ENCODE results near the gene SEMA3C.
A peak's percentile ranks its signal among the peaks of the same experiment; 100 is the strongest.

The SEMA3C gene

GRCh38 chr7:80900583-80901576 is 18.0 kb downstream of the SEMA3C start:
- Histone ChIP-seq H3K27ac (ENCODE audit: extremely low read depth, low read depth, low read length) (no peak overlapping the region), H3K4me3 (ENCODE audit: low read depth, low read length) (no peak overlapping the region), H3K36me3 (ENCODE audit: control insufficient read depth in 2 of 2, insufficient read depth in 1 of 2, low read length in 2 of 2) (0 out of 3 replicates have a peak, but pooled peaks cover 0 to 4% of the 10 kb centered on the region in 2 experiments), H3K9me3 (ENCODE audit: control insufficient read depth, insufficient read depth, low read depth, low read length) (no peaks in the 10 kb centered on the region), H3K4me1 (ENCODE audit: control insufficient read depth, insufficient read depth, low read length) (peaks cover 8% of the 10 kb centered on the region)
- POLR2A ChIA-PET, result no interaction called here
- CTCF ChIA-PET, result no interaction called here
- TF ChIP-seq ZNF792 (tag by site-specific recombination; IDR thresholded peaks at IDR 0.05), result no peak
- TF ChIP-seq HOXC10 (CRISPR knock-in tag; IDR thresholded peaks at IDR 0.05), result no peak
- TF ChIP-seq ZNF600 (tag by site-specific recombination; IDR thresholded peaks at IDR 0.05), result peak; percentile 66; the same call in 1 of the 2 replicates

- CTCF ChIA-PET, result interaction anchor here (2.1 kb wide), 1 partner anchor 20 kb away, joined by 5 read pairs; no protein-coding TSS in a partner anchor
- TF ChIP-seq ATF2 (tag by site-specific recombination; IDR thresholded peaks at IDR 0.05; ENCODE audit: low read depth) (no peak), ZNF202 (tag by site-specific recombination; IDR thresholded peaks at IDR 0.05; ENCODE audit: borderline replicate concordance) (0 out of 2 replicates have a peak, but pooled peaks have one; percentile 31), PRDM1 (tag by site-specific recombination; IDR thresholded peaks at IDR 0.05) (no peak), ZNF558 (tag by site-specific recombination; IDR thresholded peaks at IDR 0.05) (no peak)
- Histone ChIP-seq H3K27ac (ENCODE audit: extremely low read depth, low read depth, low read length) (no peak overlapping the region), H3K4me3 (ENCODE audit: low read depth, low read length) (no peak overlapping the region), H3K9me3 (ENCODE audit: control insufficient read depth, insufficient read depth, low read depth, low read length) (no peaks in the 10 kb centered on the region), H3K4me1 (ENCODE audit: control insufficient read depth, insufficient read depth, low read length) (peaks cover 24% of the 10 kb centered on the region; the same call in 1 of the 2 replicates), H3K36me3 (ENCODE audit: control insufficient read depth in 2 of 2, insufficient read depth in 1 of 2, low read length in 2 of 2) (0 out of 3 replicates have a peak, but pooled peaks cover 0 to 4% of the 10 kb centered on the region in 2 experiments)
- POLR2A ChIA-PET, result interaction anchor here (1.7 kb wide), 1 partner anchor 22 kb away, joined by 4 read pairs; the partner anchor contains the start of gene SEMA3C
Measured at GRCh38 chr7:80896906-80897598, 21.8 kb downstream of the SEMA3C start.

- peaks cover 36% of the 10 kb centered on the region for H3K4me1 ChIP-seq (ENCODE audit: control insufficient read depth, insufficient read depth, low read length)
- H3K4me3 ChIP-seq (ENCODE audit: low read depth, low read length), result no peak overlapping the region
- 0 out of 2 replicates have a peak, but pooled peaks have one; percentile 6 for TF ChIP-seq ZBTB44 (tag by site-specific recombination; IDR thresholded peaks at IDR 0.05)
- peak; percentile 42; the same call in 1 of the 2 replicates for TF ChIP-seq ZSCAN16 (tag by site-specific recombination; IDR thresholded peaks at IDR 0.05)
- TF ChIP-seq ZNF843 (tag by site-specific recombination; IDR thresholded peaks at IDR 0.05), result peak; percentile 53; the same call in 1 of the 2 replicates
- no peak for TF ChIP-seq ZNF513 (tag by site-specific recombination; IDR thresholded peaks at IDR 0.05)
- peak; percentile 40; the same call in 1 of the 2 replicates for TF ChIP-seq OSR2 (tag by site-specific recombination; IDR thresholded peaks at IDR 0.05)
- no peak for TF ChIP-seq ZBTB6 (tag by site-specific recombination; IDR thresholded peaks at IDR 0.05)
- peak; percentile 51; the same call in 1 of the 2 replicates for TF ChIP-seq PRDM6 (tag by site-specific recombination; IDR thresholded peaks at IDR 0.05)
- TF ChIP-seq ZNF580 (tag by site-specific recombination; IDR thresholded peaks at IDR 0.05), result 0 out of 2 replicates have a peak, but pooled peaks have one; percentile 52
- peak; percentile 63 for TF ChIP-seq FEZF1 (tag by site-specific recombination; IDR thresholded peaks at IDR 0.05)
- ChIA-PET POLR2A (interaction anchor here (1.7 kb wide), 1 partner anchor 24 kb away, joined by 4 read pairs; the partner anchor contains the start of gene SEMA3C), CTCF (interaction anchor here (0.6 kb wide), 1 partner anchor 287 kb away, joined by 3 read pairs; no protein-coding TSS in a partner anchor)
- H3K9me3 ChIP-seq (ENCODE audit: control insufficient read depth, insufficient read depth, low read depth, low read length), result no peaks in the 10 kb centered on the region; the same call in 1 of the 2 replicates
- no peak overlapping the region for H3K27ac ChIP-seq (ENCODE audit: extremely low read depth, low read depth, low read length)
- 0 out of 3 replicates have a peak, but pooled peaks cover 0 to 4% of the 10 kb centered on the region in 2 experiments for H3K36me3 ChIP-seq (ENCODE audit: control insufficient read depth in 2 of 2, insufficient read depth in 1 of 2, low read length in 2 of 2)
Measured at GRCh38 chr7:80895056-80895455, 23.8 kb downstream of the SEMA3C start.
